ENCODE results near the gene PHKA2. TPM values are rescaled to one million over a fixed set of nuclear protein-coding genes. Genes with fewer than 3 reads are reported as not detected.
"Not testable (repeated sequence)": the region's sequence is repeated elsewhere in the genome, so short reads cannot be mapped to it uniquely, and the experiment has no call there.

The PHKA2 gene
- total RNA-seq, 4 donors from 2014 or later, result 8.7 to 17.6 (median 14.1) TPM

GRCh38 chrX:18864390-18864920 is 119.5 kb downstream of the PHKA2 start:
- H3K4me3 ChIP-seq (ENCODE audit: low read depth, poor library complexity, severe bottlenecking), result no peak overlapping the region
- intact Hi-C loops (cut with DNase I; ENCODE audit: low total_unique reads), result no loop called here
- DNase-seq (ENCODE audit: low spot score in 2 of 2), result peak in 1 of 2 donors; percentile 14
- TF ChIP-seq POLR2A (IDR thresholded peaks at IDR 0.05), result no peak
- no peak for TF ChIP-seq CTCF (IDR thresholded peaks at IDR 0.05)
- 90 to 92% methylated on average over 15 of the region's 15 CpGs for WGBS, 2 donors

- TF ChIP-seq CTCF (IDR thresholded peaks at IDR 0.05) (no peak), POLR2A (IDR thresholded peaks at IDR 0.05) (no peak)
- 92 to 93% methylated on average over 5 of the region's 5 CpGs for WGBS, 2 donors
- no peak overlapping the region for H3K4me3 ChIP-seq (ENCODE audit: low read depth, poor library complexity, severe bottlenecking)
- intact Hi-C loops (cut with DNase I; ENCODE audit: low total_unique reads), result no loop called here
- DNase-seq (ENCODE audit: low spot score in 2 of 2), result no peak
Observed at GRCh38 chrX:18861511-18861910, 122.4 kb downstream of the PHKA2 start.

GRCh38 chrX:18856645-18856997 is 127.3 kb downstream of the PHKA2 start:
- DNase-seq (ENCODE audit: low spot score in 2 of 2), result no peak
- TF ChIP-seq POLR2A (IDR thresholded peaks at IDR 0.05) (no peak), CTCF (IDR thresholded peaks at IDR 0.05) (no peak)
- intact Hi-C loops (cut with DNase I; ENCODE audit: low total_unique reads), result no loop called here
- no peak overlapping the region for H3K4me3 ChIP-seq (ENCODE audit: low read depth, poor library complexity, severe bottlenecking)
- 36 to 61% methylated on average over 1 of the region's 1 CpG for WGBS, 2 donors

- intact Hi-C loops (cut with DNase I; ENCODE audit: low total_unique reads), result no loop called here
- TF ChIP-seq CTCF (IDR thresholded peaks at IDR 0.05) (no peak), POLR2A (IDR thresholded peaks at IDR 0.05) (no peak)
- no peak overlapping the region for H3K4me3 ChIP-seq (ENCODE audit: low read depth, poor library complexity, severe bottlenecking)
- DNase-seq (ENCODE audit: low spot score in 2 of 2), result no peak
- WGBS, 2 donors, result 56 to 70% methylated on average over 1 of the region's 1 CpG
Observed at GRCh38 chrX:18855919-18856644, 127.8 kb downstream of the PHKA2 start.

GRCh38 chrX:18847901-18848300 is 136.0 kb downstream of the PHKA2 start:
- 73 to 81% methylated on average over 3 of the region's 3 CpGs for whole genome bisulfite sequencing, 2 donors
- intact Hi-C loops (cut with DNase I; ENCODE audit: low total_unique reads); DNase-seq (ENCODE audit: low spot score in 2 of 2); H3K4me3 ChIP-seq (ENCODE audit: low read depth, poor library complexity, severe bottlenecking): not testable (repeated sequence)

Other genes with a start within 250 kb of the PHKA2 start
- gene ADGRG2, start 138.4 kb upstream of the PHKA2 start, total RNA-seq, result under 1 TPM; 0.47 to 0.62 (median 0.56) TPM

All from lower leg skin (tissue), 4 donors.